OCI-M1 (cell line): ENCODE results near the gene GARIN3.
"Not testable (repeated sequence)": the region's sequence is repeated elsewhere in the genome, so short reads cannot be mapped to it uniquely, and the experiment has no call there.

Experiments used
- DNase-seq: peaks from one replicate; lab custom pipeline; 2025; lab: John Stamatoyannopoulos, UW

The GARIN3 gene

DNA sequence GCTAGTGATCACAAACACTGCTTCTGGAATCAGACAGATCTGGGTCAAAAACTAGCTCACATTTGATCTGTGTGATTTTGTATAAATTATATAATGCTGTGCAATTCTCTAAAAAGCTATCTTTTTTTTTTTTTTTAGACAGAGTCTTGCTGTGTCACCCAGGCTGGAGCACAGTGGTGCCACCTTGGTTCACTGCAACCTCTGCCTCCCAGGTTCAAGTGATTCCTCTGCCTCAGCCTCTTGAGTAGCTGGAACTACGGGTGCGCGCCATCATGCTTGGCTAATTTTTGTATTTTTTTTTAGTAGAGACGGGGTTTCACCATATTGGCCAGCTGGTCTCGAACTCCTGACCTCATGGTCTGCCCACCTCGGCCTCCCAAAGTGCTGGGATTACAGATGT is 19.1 kb upstream of the GARIN3 start:
- DNase-seq = not testable (repeated sequence)

DNA sequence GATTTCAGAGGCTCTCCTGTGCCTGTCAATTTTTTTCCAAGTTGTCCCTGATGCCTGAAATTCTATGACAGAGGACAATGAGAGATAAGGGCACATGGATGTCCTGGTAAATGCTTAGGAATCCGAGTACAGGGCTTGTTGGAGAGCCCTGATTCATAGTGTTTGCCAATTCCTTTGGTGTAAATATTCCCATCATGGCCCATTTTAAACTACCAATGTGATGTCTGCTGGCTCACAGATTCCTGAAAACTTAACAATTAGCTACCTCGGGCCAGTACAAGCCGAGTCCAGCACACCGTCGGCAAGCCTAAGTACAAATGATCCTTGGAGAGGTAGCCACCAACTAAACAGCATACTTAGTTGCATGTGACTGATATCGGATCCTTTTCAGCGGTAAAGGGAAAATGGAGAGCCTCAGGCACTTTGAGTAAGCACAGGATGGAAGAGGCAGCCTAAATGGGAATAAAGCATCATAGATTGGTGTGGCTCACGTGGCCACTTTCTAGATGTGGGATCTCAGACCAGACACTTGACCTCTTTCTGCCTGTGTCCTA is 18.1 kb upstream of the GARIN3 start:
- DNase-seq = no peak

DNA sequence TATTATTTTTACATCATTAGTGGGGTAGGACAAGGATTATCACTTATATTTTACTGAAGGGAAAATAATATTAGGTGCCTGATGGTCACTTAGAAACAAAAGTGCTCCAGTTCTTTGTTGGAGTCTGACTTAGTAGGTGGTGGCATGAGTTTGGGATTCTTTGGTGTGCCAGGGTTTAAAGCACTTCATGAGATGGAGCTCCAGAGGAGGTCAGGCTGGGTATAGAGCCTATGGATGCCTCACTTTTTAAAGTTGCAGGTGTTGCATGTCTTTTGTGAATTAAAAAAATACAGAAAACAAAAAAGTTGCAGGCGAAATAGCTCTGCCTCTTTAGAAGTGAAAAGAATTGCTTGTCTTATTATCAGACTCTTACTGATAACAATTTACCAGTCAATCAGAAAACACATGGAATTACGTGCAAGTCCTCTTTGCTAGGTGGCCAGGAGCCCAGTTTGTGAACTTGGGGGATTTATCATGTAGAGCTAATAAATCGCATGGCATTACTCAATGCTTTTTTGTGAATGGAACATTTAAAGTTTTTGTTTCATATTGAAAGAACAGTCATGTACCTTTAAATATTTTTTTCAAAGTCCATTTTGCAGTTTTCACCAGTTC is 16.2 kb upstream of the GARIN3 start:
- no peak for DNase-seq

DNA sequence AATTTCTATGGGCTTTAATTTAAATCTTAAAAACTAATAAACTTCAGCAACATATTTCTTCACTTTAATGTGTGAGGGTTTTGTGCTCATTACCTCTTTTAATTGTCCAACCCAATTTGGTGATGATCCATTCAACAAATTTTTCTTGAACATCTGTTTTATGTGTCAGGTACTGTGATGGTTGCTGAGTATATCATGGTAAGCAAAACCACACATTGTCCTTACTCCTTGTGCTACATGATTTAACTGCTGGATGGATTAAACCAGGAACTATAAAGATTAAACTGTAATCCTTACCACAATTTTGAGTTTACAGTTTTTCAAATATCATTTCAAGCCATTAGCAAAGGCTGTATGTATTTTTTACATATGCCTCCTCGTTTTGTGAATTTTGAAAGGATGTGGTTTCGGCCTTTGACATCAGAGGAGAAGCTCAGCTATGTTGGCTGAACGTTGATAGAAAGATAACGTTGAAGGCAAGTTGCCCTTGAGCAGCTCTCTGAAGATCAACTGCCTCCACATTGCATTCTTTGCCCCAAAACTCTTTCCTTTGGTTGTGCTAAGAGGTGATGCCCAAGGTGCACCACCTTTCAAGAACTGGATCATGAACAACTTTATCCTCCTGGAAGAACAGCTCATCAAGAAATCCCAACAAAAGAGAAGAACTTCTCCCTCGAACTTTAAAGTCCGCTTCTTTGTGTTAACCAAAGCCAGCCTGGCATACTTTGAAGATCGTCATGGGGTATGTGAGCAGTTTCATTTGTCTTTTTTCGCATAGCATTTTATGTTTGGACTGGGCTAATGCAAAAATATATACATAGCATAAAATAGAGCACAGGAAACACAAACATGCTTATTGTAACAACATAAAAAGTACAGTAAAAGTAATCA is 14.6 kb upstream of the GARIN3 start, which contains the start of gene ITK:
Gene ITK, plus strand, starts transcription at position 467 of the 891 bp plus-strand sequence. Its CDS starts 138 bp downstream, at position 605.
- peak; percentile 8 for DNase-seq

DNA sequence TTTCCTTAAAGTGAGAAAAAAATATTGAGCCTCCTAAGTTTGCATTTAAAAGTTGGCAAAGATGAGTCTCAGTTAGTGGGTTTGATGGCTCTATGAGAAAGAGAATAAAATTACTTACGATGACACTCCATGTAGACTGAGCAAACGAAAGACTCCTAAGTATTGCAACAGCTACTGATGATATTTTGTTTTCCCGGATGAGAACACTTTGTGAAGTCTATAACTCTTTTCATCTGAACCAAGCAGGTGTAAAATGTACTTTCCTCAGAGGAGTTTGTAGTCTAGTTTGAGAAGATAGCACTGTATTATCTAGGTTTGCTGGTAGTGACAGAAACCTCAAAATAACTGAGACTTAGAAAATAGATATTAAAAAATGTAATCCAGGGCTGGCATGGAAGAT is 12.9 kb upstream of the GARIN3 start:
- DNase-seq = peak; percentile 3

DNA sequence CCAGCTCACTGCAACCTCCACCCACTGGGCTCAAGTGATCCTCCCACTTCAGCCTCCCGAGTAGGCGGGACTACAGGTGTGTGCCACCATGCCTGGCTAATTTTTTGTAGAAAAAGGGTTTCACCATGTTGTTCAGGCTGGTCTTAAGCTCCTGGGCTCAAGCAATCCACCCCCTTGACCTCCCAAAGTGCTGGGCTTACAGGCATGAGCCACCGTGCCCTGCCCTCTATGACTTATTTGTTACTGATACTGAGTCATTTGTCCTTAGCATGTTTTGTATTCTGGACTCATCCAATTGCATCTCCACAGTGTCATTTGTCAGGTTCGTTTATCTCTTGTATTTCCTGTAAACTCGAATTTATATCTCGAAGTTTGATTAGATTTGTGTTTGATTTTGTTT is 11.9 kb upstream of the GARIN3 start:
- DNase-seq = no peak

DNA sequence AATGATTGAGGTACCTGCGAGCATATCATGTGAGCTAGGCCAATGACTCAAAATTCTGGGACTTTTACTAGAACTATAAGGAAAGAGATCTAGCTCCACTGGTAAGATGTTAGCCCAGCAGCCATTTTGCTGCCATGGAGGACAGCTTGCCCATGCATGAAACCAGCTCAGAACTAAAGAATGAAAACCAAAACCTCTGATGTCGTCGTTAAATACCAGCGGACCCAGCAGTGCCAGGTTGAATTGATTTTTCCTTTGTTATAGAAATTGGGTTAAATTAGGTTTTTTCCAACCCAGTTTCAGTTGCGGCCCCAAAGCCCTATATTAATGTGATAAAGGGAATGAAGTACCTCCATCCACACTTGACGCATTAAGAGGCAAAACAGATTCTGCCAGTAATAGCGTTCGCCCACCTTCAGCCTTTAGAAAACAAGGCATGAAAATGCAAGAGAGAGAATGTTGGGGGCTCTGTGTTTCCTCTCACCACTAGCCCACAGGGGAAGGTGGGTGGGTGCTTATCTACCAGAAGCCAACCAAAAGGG is 9.1 kb upstream of the GARIN3 start:
- no peak for DNase-seq

DNA sequence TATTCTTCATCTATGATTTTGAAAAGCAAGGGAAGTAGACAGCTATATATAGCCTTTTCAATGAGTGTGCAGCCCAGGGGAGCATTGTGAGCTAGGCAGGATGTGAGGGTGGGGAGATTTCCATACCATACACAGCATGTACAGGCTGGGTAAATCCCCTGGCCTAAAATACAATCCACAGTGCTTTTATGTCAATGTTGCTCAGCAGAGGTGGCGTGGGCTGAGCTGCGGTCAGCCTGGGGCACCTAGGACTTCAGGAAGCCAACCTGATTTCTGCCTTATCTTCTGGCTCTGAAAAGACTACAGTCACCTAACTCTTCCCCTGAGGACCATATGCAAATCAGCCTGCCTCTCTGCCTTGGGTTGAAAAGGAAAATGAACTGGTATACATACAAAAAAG is 6.3 kb upstream of the GARIN3 start:
- DNase-seq = no peak

DNA sequence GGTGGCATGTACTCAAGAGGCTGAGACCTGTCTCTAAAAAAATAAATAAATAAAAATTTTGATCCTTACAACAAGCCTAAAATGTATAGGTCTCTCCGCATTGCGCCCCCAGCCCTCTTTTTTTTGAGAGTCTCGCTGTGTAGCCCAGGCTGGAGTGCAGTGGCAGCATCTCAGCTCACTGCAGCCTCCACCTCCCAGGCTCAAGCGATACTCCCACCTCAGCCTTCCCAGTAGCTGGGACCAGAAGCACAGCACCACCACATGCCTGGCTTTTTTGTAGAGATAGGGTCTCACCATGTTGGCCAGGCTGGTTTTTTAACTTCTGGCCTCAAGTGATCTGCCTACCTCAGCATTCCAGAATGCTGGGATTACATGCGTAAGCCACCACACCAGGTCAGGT is 2.2 kb upstream of the GARIN3 start:
- DNase-seq = no peak

DNA sequence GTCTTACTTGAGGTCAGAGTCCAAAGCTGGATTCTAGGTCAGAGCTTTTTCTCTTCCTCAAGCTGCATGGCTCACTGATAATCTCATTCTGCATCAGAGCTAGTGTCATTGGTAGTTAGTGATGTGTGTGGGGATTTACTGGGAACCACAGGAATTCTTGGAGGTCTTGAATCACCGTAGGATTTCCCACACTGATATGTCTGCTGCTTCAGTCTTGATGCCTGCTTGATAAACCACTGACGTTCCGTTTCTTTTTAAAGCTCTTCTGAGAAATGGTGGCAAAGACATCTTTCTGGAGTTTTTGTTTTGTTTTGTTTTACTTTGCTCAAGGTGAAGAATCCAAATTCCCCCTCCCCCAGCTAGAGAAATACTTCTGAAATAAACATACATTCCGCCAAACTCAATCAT is 1.2 kb upstream of the GARIN3 start:
- DNase-seq = no peak

DNA sequence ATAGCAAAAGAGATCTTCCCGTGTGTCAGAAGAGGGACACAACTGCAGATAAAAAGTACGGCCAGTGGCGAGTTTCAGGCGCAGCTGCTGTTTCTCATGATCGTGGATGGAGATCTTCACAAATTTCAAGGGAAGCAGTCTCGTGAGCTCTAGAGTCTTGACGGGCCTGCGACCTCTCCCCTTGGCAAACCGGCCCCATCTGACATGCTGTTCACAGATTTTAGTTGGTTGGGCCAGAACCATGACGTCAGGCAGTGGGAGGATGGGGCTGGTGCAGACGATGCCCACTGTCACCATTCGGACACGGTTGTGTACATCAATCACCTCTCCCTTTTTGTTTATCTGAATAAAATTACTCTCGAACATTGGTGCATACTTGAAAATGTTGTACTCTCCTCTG is 396 bp downstream of the GARIN3 start:
- DNase-seq = no peak

DNA sequence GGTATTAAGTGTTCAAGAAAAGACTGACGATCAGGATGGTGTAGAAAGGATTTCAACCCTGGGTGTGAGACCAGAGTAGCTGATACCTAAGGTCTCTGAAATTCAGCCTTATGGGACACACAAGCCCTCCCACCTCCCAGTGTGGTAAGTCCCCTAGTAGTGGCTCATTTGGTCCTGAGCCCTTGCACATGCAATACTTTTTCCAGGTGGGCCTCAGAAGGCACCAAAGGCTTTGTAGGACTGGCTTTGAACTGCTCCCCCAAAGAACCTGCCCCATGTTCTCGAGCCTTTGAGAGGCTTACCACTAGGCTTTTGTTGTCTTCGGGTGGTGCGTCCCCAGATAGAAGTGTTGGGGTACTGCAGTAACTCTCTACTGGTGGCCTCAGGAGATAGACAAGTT is 803 bp downstream of the GARIN3 start:
- DNase-seq = no peak

DNA sequence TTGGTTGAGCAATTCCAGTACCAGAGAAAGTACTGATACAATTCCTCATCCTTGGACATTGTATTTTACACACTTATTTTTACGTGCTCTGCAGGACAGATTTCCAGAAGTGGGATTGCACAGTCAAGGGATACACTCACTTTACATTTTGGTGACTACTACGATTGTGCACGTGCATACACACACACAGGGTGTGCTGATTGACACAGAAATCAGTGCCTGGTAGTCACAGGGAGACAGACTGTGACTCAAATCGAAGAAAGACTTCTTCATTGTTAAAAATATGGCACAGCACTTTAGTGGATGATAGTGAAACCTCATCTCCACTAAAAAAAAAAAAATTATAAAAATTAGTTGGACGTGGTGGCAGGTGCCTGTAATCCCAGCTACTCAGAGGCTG is 1.5 kb downstream of the GARIN3 start:
- no peak for DNase-seq

DNA sequence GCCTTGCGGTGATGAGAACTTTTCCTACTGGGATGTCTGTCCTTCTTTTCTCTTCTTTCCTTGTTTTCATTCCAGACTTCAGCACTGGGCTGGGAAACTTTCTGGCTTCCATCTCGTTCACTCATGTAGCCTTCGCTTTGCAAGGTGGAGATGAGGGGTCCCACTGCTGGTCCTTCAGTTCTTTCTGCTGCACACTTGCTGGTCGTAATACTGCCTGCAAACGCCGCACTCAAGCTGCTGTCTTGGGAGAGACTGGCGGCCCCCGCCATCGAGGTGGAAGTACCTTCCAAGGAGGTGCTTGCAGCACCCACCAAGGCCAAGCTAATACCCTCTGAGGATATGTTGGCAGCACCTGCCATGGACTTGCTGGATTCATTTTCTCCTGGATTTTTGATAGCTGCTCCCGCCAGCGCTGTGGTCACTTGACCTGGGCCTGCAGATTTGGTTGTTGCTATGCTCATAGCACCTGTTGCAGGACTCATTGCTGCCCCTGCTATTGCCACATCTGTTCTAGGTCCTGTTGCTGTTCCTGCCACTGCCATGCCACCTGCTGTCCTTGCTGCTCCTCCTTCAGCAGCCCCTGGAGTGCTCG is 3.0 kb downstream of the GARIN3 start:
- DNase-seq = no peak

DNA sequence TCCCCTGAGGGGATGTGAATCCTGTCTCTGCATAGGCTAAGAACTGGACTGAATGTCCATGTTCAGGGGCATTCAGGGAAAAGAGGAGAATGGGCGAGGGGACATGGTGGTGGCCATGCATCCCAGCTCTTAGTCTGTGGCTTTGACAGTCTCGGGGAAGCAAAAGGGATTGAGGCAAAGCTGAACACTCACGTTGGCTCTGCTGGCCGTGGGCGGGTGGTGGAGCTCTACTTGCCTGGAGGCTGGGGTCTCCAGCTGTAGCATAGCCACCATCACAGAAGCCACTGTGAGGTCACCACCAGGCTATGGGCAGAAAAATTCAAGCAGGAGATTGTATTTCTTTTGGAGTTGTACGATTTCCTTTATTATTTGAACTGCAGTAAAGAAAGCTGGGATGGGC is 4.1 kb downstream of the GARIN3 start:
- no peak for DNase-seq

DNA sequence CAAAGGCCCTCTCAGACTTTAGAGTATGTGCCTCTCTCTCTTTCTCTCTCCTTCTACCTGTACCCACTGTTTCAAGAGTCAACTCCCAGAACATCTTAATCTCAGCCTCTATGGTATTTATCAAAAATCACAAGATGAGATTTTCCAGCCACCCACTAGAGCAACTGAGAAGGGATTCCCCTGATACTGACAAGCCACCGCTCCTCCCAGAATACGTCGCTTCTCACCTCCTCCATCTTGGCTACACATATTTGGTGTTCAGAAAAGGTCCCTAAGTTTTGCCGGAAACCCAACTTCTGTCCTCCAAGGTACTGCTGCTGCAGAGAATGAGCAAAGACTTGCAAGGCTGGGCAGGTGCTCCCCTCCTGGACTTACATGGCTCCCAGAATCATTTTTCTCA is 6.1 kb downstream of the GARIN3 start:
- DNase-seq = no peak

DNA sequence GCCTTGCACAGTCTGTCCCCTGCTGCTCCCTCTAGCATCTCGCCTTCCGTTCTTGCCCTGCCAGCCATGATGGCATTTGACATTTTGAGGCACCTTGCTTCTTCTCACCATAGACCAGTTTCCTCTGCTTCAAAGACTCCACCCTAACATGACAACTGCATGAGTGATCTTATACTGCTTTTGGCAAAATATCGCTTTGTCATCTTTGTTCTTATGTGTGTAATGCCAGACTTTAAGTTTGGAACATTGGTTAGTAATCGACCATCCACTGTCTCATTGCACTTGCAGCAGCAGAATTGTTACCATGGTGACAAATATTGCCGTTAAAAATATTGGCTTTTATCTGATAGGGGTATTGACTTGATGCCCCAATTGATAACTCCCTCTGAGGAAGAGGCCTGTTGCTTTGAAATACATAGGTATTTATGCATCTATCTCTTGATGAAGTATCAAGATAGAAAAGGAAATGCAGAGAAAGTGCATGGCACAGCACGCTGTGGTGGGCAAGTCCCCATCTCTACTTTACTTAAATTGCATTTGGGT is 6.8 kb downstream of the GARIN3 start:
- no peak for DNase-seq

DNA sequence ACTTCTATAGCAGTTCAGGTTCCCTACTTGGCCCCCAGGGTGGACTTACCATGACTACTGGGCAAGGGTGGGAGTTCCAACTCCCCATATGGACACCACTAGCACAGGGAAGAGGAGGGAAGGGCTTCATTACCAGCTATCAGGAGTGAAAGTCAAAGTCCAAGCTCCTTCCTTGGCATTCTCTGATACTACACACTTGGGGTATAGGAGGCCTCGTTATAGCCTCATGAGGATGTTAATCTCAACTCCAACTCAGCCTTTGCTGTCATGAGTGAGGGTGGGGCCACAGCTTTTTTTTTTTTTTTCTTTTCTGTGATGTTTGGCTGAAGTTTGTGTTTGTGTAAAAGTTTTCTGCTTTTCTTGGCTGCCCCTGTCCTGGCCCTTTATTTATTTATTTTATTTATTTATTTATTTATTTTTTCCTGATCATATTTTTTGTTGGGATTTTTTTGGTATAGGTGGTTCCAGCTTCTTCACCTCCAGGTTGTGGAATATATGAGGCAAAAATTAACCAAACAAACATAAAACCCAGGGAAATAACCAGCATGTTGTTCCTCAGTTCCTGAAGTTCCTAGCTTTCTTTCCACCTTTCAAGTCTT is 8.7 kb downstream of the GARIN3 start:
- no peak for DNase-seq

DNA sequence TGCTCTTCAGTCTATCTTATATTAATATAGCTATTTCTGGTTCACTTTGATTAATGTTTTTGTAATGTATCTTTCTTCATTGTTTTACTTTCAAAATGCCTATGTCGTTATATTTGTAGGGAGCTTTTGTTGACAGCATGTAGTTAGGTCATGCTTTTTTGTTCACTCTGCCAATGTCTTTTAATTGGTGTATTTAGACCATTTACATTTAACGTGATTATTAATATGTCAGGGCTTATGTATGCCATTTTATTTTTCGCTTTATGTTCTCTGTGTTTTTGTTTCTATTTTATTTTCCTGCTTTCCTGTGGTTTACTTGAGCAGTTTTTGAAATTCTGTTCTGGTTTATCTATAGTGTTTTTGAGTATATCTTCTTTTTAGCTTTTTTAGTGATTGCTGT is 10.8 kb downstream of the GARIN3 start:
- DNase-seq = no peak

DNA sequence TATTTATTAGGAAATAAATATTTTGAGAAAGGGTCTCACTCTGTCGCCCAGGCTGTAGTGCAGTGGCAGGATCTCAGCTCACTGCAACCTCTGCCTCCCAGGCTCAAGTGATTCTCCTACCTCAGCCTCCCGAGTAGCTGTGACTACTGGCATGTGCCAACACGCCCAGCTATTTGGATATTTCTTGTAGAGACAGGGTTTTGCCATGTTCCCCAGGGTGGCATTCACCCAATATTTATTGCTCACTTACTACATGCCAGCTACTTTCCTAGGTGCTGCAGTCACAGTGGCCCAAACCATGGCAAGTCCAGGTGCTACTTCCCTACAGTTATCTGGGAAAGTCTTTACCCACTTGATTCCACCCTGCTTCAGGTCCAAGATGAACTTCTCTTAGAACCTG is 15.1 kb downstream of the GARIN3 start:
- no peak for DNase-seq

DNA sequence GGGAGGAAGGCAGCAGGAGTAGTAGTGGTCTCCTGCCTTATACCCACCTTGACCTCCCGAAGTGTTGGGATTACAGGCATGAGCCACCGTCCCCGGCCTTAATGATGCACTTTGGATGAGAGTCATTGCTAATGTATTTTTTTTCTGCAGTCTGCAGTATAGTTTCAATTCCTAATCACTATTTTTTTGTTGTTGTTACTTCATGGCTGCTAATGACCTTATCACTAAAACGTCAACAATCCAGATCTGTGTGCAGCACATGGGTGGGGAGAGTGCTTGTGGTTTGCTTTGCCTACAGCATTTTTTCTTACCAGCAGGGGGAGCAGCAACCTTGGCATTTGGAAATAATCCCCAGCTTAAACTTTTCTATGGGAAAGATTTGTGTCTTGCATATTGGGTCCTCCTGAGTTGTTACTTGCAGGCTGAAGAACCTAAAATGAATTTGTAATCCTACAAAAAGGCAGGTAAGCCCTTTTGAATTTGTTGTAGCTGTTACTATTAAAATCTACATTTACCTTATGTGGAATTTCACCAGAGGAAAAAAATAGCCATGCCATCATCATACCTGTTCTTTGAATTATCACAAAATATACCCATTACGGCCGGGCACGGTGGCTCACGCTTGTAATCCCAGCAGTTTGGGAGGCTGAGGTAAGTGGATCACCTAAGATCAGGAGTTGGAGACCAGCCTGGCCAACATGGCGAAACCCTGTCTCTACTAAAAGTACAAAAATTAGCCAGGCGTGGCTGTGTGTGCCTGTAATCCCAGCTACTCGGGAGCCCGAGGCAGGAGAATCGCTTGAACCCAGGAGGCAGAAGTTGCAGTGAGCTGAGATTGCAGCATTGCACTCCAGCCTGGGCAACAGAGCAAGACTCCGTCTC is 17.1 kb downstream of the GARIN3 start:
- DNase-seq = peak; percentile 86
